Stimulated activated naive CD8-positive, alpha-beta T cell treated with anti-CD3 and anti-CD28 coated beads, Interleukin-15, amount 100 ng/mL, for 72 hours (primary cell): ENCODE measurements around the gene MTOR.

ENCODE experiments used
- ATAC-seq: fragments of 150-1000 bp; cut with Tn5 transposase; 2 replicates; pipeline ENCODE4 v1.10.0; 2021; ENCODE audit warnings: mild to moderate bottlenecking, moderate library complexity
- DNase-seq, 2 donors: peaks; one replicate each; pipeline ENCODE4 v3.0.0; 2021 to 2022
- H3K27ac Mint-ChIP-seq, 2 donors: one replicate each; pipeline ENCODE4 v1.8.0; 2022; ENCODE audit warnings: mild to moderate bottlenecking in 2 of 2, mixed read lengths in 2 of 2, moderate library complexity in 2 of 2
- H3K27me3 Mint-ChIP-seq: one replicate; pipeline ENCODE4 v1.8.0; 2022; ENCODE audit warnings: mixed read lengths
- H3K4me1 Mint-ChIP-seq: one replicate; pipeline ENCODE4 v1.8.0; 2022; ENCODE audit warnings: mild to moderate bottlenecking, mixed read lengths
- H3K4me3 Mint-ChIP-seq, 2 donors: one replicate each; pipeline ENCODE4 v1.8.0; 2022; ENCODE audit warnings: mild to moderate bottlenecking in 2 of 2, mixed read lengths in 2 of 2, moderate library complexity in 1 of 2
- H3K9me3 Mint-ChIP-seq, 2 donors: one replicate each; pipeline ENCODE4 v1.8.0; 2022; ENCODE audit warnings: mixed read lengths in 2 of 2

Gene MTOR

DNA sequence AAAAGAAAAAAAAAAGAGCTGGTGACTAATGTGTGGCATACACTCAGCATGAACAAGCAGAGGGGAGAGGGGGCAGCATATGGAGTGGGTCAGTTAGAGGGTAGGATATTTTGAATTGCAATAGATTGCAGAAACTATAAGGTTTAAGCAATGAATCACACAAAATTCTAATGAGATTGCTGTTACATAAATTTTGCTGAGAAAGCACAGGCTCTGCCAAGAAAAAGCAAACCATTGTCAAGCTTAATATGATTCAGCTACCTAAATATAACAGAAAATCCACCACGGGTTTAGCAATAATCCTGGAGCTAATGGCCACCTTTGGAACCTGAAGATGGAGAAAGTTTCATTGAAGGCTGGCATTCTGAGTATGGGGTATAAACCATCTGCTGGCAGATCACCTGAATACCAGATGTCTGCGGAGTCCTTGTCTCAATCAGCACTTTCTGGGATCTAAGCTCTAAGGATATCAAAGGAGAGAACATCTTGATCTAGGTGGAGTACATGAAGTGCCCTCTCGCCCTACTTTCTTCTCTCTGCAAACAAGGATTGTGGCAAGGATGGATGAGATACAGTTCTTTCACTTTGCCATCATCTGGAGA lies 103.5 kb downstream of the MTOR start:
- DNase-seq (no peak), ATAC-seq (no peak)
- H3K27me3 Mint-ChIP-seq: no peaks in the 10 kb centered on the region
- peaks cover 19% of the 10 kb centered on the region for H3K4me1 Mint-ChIP-seq
- no peak overlapping the region for H3K4me3 Mint-ChIP-seq
- H3K9me3 Mint-ChIP-seq: no peaks in the 10 kb centered on the region
- peak overlapping the region; percentile 19 to 67 for H3K27ac Mint-ChIP-seq

DNA sequence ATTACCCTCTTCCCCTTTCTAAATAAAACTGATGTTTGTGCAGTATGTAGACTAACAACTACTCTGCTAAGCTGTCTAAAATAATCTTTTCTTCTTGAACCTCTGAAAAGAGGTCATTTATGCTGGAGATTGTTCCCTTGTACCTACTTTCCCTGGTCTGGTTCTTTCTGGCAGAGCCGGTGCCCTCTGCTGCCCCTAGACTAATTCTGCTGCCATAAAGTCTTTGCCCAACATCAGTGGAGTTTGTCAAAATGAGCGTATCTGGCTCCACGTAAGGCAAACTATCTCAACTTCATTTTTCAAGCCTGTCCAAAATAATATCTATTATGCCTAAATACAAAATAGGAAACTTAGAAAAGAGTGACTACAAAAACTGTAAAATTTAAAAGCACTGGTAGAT lies 104.1 kb downstream of the MTOR start:
- Mint-ChIP-seq H3K27me3 (no peaks in the 10 kb centered on the region), H3K27ac (peak overlapping the region in 1 of 2 donors; percentile 67), H3K9me3 (no peaks in the 10 kb centered on the region), H3K4me1 (peaks cover 19% of the 10 kb centered on the region), H3K4me3 (no peak overlapping the region)
- DNase-seq: no peak
- no peak for ATAC-seq

DNA sequence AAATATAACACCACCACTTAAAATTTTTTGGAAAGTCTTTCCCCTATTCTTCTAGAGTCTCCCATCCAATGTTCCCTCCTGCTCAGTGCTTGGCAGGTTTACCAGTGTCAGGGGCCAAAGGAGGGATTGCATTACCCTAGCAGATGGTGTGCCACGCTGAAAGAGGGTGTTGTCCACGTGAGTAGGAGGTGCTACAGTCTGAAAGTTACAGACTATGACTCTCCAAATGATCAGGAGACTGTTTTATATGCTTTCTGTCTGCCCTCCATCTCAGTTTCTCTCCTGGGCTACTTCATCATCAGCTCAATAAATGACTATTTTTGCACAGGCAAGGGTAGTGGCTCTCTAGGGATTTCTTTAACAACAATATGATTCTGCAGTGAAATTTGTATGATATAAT lies 104.5 kb downstream of the MTOR start:
- Mint-ChIP-seq H3K9me3 (no peaks in the 10 kb centered on the region), H3K27me3 (no peaks in the 10 kb centered on the region), H3K4me1 (peaks cover 19% of the 10 kb centered on the region), H3K27ac (no peak overlapping the region), H3K4me3 (no peak overlapping the region)
- ATAC-seq (no peak), DNase-seq (no peak)

DNA sequence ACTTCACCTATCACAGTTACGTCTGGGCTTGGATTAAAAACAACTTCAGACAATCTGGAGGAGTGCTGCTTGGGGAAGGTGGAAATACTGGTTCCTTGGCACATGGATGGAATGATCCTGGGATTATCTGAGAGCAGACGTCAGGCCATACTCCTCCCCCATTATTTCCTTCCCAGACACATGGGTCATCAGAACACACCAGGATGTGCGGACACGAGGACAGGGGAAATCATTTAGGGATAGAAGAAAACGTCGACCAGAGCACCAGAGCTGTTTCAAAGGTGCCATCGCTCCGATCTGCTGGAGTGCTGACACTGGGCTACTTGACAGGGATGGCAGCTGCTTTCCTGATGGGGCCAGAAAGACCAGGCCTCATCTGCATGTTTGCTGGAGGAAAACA lies 105.0 kb downstream of the MTOR start:
- H3K9me3 Mint-ChIP-seq: no peaks in the 10 kb centered on the region
- H3K4me1 Mint-ChIP-seq: peaks cover 19% of the 10 kb centered on the region
- no peak for DNase-seq
- no peak overlapping the region for H3K4me3 Mint-ChIP-seq
- ATAC-seq: no peak
- peak overlapping the region in 1 of 2 donors; percentile 67 for H3K27ac Mint-ChIP-seq
- H3K27me3 Mint-ChIP-seq: no peaks in the 10 kb centered on the region

DNA sequence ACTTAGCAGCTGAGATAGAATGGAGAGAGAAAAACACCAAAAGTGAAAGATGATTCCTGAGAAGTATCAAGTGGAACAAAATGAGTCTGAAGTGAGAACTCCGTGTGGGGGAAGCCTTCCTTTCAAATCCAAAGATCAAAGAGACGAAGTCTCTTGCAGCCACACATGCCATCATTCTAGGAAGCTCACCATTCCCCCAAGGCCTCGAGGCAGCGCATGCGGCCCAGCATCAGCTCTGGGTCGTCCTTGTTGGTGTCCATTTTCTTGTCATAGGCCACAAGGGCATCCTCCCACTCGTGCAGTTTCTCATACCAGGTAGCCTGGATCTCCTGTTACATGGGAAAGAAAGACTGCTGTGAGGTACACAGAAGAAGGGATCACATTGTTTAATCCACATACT lies 105.4 kb downstream of the MTOR start:
- H3K27me3 Mint-ChIP-seq: no peaks in the 10 kb centered on the region
- ATAC-seq: no peak
- DNase-seq: no peak
- H3K9me3 Mint-ChIP-seq: no peaks in the 10 kb centered on the region
- peak overlapping the region; percentile 28 to 67 for H3K27ac Mint-ChIP-seq
- H3K4me3 Mint-ChIP-seq: no peak overlapping the region
- H3K4me1 Mint-ChIP-seq: peaks cover 19% of the 10 kb centered on the region

DNA sequence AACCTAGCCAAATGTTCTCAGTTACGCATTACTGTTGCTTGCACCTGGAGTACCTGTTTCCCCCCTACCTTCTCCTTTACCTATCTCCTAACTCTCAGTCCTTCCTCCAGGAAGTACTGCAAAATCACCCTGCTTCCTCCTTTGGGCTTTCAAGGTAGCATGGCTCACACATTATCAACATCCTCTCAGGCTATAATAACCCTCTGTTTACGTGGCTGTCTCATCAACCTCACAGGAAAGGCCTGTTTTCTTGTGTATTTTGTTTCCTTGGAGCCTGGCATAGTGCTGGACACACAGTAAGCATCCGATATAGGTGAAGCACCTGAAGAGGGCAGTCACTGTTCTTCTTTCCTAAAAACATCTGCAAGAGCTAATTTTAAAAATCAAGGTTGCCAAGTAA lies 105.9 kb downstream of the MTOR start:
- H3K27ac Mint-ChIP-seq: no peak overlapping the region
- H3K4me1 Mint-ChIP-seq: peaks cover 19% of the 10 kb centered on the region
- H3K4me3 Mint-ChIP-seq: no peak overlapping the region
- no peaks in the 10 kb centered on the region for H3K9me3 Mint-ChIP-seq
- DNase-seq (no peak), ATAC-seq (no peak)
- no peaks in the 10 kb centered on the region for H3K27me3 Mint-ChIP-seq

DNA sequence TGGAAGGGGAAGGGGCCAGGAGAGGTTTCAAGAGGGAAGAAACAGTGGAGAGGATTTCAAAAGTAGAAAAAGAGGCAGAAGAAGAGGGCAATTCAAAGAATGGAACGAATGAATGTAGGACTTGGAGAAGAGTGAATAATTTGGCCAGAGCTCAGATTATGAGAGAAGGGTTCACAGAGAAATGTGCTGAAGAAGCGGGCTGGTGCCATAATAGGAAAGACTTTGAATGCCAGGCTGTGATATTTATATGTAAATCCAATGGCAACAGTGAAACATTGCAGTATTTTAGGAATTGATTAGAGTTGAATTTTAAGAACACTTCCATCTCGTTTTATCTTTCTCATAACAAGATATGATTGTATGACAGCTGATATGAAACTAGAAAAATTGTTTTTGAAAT lies 109.2 kb downstream of the MTOR start:
- Mint-ChIP-seq H3K4me3 (no peak overlapping the region), H3K27me3 (no peaks in the 10 kb centered on the region), H3K9me3 (no peaks in the 10 kb centered on the region), H3K4me1 (peaks cover 16% of the 10 kb centered on the region), H3K27ac (no peak overlapping the region)
- DNase-seq (no peak), ATAC-seq (no peak)

DNA sequence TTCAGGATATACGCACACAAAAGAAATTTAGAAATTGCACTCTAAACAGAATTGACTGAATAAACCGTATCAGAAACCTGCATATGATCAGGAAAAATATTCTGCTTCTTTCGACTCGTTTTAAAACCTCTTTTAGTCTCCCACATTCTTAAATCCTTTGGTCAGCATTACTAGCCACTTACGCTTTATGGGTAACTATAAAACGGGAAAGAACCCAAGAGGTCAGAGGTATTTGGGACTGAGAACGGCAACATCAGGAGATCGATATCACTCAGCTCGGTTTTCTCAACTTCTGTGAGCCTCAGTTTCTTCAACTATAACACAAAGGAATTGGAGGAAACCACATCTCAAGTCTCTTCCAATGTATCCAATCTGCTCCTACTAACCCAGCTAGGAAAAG lies 109.6 kb downstream of the MTOR start:
- Mint-ChIP-seq H3K4me1 (peaks cover 12% of the 10 kb centered on the region), H3K27me3 (no peaks in the 10 kb centered on the region), H3K9me3 (no peaks in the 10 kb centered on the region), H3K27ac (no peak overlapping the region), H3K4me3 (no peak overlapping the region)
- DNase-seq: no peak
- no peak for ATAC-seq

DNA sequence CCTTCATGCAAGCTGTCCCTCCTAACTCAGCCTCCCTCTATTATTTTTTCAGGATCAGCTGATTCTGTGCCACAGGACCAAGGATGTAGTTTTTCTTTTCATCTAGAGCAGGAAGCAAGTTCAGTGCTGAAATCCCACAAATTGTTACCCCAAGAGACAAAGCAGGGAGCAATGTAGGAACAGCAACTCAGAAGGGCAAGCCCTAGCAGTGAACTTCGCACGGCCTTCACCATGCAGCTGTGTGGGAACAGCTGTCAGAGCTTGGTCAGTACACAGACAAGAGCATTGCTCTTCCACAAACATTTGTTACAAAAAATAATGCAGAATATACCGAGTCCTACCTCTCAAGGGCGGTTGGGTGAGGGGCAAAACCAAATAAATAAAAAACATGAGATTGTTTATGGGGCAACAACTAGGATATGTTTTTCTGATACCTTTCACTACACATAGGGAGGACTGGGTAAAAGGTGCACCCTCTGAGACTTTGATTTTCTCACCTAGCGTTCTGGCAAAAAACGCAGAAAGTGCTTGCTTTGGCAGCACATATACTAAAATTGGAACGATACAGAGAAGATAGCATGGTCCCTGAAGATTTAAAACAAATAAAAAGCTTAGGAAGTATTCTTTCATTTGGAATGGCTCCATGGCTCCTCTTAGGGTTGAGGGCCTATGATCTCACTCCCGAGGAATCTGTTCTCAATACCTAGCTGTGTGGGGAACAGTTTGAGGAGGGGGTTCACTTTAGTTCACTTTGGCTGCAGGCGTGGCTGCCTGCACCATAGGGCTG lies 110.3 kb downstream of the MTOR start:
- no peak for ATAC-seq
- Mint-ChIP-seq H3K9me3 (no peaks in the 10 kb centered on the region), H3K4me3 (no peak overlapping the region), H3K27me3 (no peaks in the 10 kb centered on the region), H3K4me1 (peaks cover 6% of the 10 kb centered on the region), H3K27ac (peak overlapping the region in 1 of 2 donors; percentile 4)
- no peak for DNase-seq

DNA sequence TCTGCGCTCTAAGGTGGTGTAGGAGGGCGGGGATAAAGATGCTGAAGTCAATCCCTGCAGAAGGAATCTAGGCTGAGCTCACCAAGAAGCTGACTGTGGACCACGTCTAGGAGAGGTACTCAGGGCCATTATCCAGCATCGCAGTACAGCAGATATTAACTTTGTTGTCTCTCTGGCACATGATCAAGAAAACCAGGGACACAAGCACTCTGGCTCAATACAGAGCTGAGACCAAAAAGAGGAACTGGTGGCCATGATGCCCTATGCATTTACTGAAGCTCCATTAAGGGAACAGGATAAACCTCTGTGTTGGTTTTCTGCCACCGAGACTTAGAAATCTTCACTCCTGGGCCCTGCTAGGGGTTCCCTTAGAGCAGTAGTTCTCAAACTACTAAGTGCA lies 111.2 kb downstream of the MTOR start:
- DNase-seq (no peak), ATAC-seq (no peak)
- no peaks in the 10 kb centered on the region for H3K27me3 Mint-ChIP-seq
- H3K4me1 Mint-ChIP-seq: no peaks in the 10 kb centered on the region
- no peak overlapping the region for H3K27ac Mint-ChIP-seq
- no peak overlapping the region for H3K4me3 Mint-ChIP-seq
- H3K9me3 Mint-ChIP-seq: no peaks in the 10 kb centered on the region

DNA sequence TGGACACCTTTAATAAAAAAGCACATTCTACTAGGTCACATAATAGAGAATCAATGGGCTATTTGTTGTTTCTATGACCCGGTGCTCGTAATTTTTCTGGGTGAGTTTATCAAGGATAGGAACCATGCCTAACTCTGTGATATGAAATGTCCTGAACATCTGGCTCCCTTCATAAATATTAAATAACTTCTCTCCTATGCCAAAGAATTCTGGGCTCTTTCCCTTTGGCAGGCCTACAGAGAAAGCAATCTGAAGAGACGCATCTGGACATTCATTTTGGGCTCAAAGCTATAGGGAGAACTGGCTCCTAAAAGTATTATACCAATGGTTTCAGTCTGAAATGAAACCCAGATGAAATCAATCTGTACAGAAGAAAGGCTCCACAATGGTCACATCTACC lies 112.0 kb downstream of the MTOR start:
- DNase-seq (no peak), ATAC-seq (no peak)
- Mint-ChIP-seq H3K27ac (peak overlapping the region in 1 of 2 donors; percentile 46), H3K27me3 (no peaks in the 10 kb centered on the region), H3K9me3 (no peaks in the 10 kb centered on the region), H3K4me3 (no peak overlapping the region), H3K4me1 (no peaks in the 10 kb centered on the region)

DNA sequence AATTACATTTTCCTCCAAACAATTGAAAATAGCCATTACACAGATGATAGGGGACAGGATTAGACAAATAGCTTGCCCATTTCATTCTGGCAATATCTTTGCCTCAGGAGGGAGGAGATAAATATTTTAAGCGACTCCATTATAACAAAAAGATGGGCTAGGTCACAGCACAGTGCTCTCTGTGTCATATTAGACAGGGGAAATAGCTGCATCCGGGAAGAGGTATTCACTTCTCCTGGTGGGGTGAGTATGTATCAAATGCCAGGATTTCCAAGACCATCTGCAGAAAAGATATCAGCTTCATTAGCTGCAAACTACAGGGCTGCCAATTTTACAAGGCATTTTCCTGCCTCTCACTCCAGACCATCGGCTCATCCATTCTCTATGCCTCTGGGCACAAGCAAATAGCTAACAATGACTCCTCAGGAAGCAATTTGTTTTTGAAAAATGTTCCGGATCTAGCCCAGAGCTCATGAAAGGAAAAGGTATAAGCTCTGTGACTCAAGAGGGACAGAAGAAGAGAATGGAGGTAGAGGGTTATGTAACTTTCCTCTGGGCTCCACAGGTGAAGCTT lies 115.1 kb downstream of the MTOR start:
- DNase-seq: no peak
- ATAC-seq: no peak
- Mint-ChIP-seq H3K4me3 (no peak overlapping the region), H3K9me3 (no peaks in the 10 kb centered on the region), H3K4me1 (peaks cover 20% of the 10 kb centered on the region), H3K27ac (no peak overlapping the region), H3K27me3 (no peaks in the 10 kb centered on the region)

DNA sequence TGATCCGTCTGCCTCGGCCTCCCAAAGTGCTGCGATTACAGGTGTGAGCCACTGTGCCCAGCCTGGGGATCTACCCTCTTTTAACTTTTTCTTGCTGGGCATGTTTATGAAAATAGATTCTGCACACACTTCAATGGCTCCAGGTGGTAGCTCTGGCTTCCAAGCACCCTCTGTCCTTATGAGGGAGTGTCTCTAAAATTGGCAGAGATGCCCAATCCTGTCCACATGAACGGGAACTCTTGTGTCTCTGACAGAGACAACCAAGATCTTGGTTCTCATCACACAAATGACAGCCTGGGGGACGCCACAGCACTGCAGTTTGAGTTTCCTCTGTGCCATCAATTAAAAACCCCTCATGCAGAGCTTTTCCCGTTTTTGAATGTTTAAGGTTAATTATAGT lies 116.6 kb downstream of the MTOR start:
- Mint-ChIP-seq H3K27me3 (no peaks in the 10 kb centered on the region), H3K9me3 (no peaks in the 10 kb centered on the region), H3K27ac (no peak overlapping the region), H3K4me1 (peaks cover 20% of the 10 kb centered on the region), H3K4me3 (no peak overlapping the region)
- DNase-seq: no peak
- no peak for ATAC-seq

DNA sequence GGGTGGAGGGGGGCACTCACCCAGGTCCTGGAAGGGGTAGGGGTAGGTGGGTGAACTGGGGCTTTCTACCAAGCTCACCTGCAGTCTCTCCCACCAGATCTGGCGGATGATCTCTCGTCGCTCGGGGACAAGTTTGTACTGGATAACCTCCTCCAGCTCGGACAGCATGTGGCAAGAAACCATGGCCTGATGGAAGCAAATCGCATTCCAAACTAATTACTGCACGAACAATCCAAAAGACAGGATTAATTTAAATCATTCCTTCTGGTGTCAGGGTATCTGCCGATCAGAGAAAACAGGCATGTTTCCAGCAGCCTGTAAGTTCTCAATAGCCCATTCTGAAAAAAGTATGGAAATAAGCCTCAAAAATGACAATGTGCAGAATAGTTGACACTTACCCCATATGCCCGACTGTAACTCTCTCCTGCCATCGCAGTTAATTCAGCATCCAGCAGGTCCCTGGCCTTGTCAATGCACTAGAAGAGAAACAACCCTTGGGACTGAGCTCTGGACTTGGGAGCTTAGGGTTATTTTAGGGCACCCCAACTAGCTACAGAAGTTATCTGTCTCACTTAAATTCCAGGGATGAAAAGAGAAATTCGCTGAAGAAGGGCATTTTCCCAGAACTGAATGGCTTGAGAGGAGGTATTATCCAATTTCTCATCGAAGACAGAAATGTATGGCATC lies 117.6 kb downstream of the MTOR start:
- Mint-ChIP-seq H3K4me3 (no peak overlapping the region), H3K27ac (peak overlapping the region in 1 of 2 donors; percentile 52), H3K4me1 (peaks cover 20% of the 10 kb centered on the region), H3K9me3 (no peaks in the 10 kb centered on the region), H3K27me3 (no peaks in the 10 kb centered on the region)
- DNase-seq: no peak
- ATAC-seq: no peak

DNA sequence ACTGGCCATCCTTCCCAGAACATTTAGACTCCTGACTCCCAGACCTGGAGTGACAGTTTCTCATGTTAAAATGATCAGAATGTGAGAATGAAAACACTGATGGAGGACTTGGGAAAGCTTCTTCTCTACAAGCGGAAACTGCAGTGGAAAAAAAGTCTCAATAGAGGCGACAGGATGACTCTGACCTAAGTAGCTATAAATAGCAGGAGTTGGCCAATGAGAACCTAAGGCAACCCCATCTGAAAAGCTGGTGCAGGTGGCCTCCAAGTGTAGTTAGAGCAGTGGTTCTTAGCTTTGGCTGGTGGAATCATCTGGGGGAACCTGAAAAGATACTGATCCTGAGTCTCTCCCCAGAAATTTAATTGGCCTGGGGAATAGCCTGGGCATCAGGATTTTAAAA lies 118.4 kb downstream of the MTOR start:
- peak overlapping the region; percentile 57 to 94 for H3K27ac Mint-ChIP-seq
- no peak for DNase-seq
- H3K4me1 Mint-ChIP-seq: peaks cover 20% of the 10 kb centered on the region
- H3K9me3 Mint-ChIP-seq: no peaks in the 10 kb centered on the region
- H3K4me3 Mint-ChIP-seq: peak overlapping the region; percentile 17 to 47
- no peak for ATAC-seq
- H3K27me3 Mint-ChIP-seq: no peaks in the 10 kb centered on the region

DNA sequence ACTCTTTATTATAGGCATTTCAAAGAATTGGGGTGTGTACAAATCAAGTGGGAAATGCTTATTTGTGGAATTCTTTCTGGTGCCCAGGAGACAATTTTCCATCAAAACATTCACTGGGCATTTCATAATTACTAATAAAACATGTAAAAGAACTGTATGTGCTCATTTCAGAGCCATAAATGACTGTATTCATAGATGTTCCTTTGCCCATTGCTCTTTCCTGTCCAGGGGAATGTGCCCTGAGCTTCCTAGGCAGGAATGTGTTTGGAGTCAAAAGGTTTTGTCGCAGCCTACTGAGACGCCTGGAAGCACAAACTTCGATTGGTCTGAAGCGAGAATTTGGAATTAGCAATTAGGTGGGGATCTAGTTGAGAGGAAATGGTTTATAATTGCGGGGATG lies 119.0 kb downstream of the MTOR start:
- Mint-ChIP-seq H3K27ac (peak overlapping the region; percentile 20 to 94), H3K4me1 (peaks cover 20% of the 10 kb centered on the region), H3K4me3 (no peak overlapping the region)

More for the DNA sequence above, 119.0 kb downstream of the MTOR start:
- DNase-seq (no peak), ATAC-seq (no peak)
- H3K27me3 Mint-ChIP-seq: no peaks in the 10 kb centered on the region
- no peaks in the 10 kb centered on the region for H3K9me3 Mint-ChIP-seq
